Fibroblast of mammary gland (primary cell): ENCODE results near the gene FBXL5.

Source experiments
- DNase-seq: peaks from one replicate; pipeline ENCODE4 v3.0.0-alpha.2; 2010; ENCODE audit warnings: low read depth
- H3K4me3 ChIP-seq: 2 replicates; pipeline ENCODE4 v1.5.1; 2011; ENCODE audit warnings: low read depth, mild to moderate bottlenecking, low read length, moderate library complexity; ENCODE audit not compliant: control insufficient read depth
- CTCF ChIP-seq: conservative IDR thresholded peaks from 2 replicates; pipeline ENCODE4 v1.5.1; 2011; ENCODE audit warnings: low read depth, low read length, inconsistent platforms; ENCODE audit not compliant: control insufficient read depth, insufficient read depth

The FBXL5 gene

GRCh38 chr4:15695240-15695699 is 40.1 kb upstream of the FBXL5 start:
- no peak overlapping the region for H3K4me3 ChIP-seq
- peak; percentile 98 for DNase-seq
- no peak for TF ChIP-seq CTCF

GRCh38 chr4:15694431-15694830 is 39.3 kb upstream of the FBXL5 start:
- DNase-seq, result no peak
- no peak overlapping the region for H3K4me3 ChIP-seq
- TF ChIP-seq CTCF, result no peak

GRCh38 chr4:15692602-15693001 is 37.4 kb upstream of the FBXL5 start:
- no peak overlapping the region for H3K4me3 ChIP-seq
- DNase-seq, result no peak
- TF ChIP-seq CTCF, result no peak

- peak; percentile 88 for DNase-seq
- no peak for TF ChIP-seq CTCF
- no peak overlapping the region for H3K4me3 ChIP-seq
Measured at GRCh38 chr4:15691346-15692135, 36.4 kb upstream of the FBXL5 start.

GRCh38 chr4:15690020-15690809 is 35.1 kb upstream of the FBXL5 start:
- no peak overlapping the region for H3K4me3 ChIP-seq
- TF ChIP-seq CTCF, result no peak
- DNase-seq, result peak; percentile 81

- no peak overlapping the region for H3K4me3 ChIP-seq
- no peak for TF ChIP-seq CTCF
- peak; percentile 33 for DNase-seq
Measured at GRCh38 chr4:15689540-15689939, 34.4 kb upstream of the FBXL5 start.
